GM21786 (cell line): Measurements from ENCODE around the gene CNGA3.

Source experiments
- ATAC-seq: cut with Tn5 transposase; IDR thresholded peaks from one replicate; pipeline ENCODE4 v1.9.1; 2021; ENCODE audit not compliant: unreplicated experiment

The CNGA3 gene

DNA sequence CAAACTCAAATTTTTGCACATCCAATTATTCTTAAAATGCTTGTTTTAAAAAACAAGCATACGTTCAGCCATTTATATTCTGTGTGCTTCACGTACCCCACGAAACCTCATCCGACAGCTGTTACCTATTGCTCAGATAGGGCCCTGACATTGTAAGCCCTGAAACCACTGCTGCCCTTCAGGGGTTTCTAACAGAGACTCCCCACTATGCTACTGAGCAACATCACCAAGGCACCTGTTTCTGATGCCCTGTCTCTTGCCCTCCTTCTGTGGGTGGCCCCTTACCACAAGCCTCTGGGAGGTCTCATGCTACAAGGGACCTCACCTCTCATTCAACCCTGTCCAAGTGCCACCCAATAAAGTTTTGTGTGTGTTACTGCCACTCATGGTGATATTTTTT, 18.5 kb upstream of the CNGA3 start:
- no peak for ATAC-seq

DNA sequence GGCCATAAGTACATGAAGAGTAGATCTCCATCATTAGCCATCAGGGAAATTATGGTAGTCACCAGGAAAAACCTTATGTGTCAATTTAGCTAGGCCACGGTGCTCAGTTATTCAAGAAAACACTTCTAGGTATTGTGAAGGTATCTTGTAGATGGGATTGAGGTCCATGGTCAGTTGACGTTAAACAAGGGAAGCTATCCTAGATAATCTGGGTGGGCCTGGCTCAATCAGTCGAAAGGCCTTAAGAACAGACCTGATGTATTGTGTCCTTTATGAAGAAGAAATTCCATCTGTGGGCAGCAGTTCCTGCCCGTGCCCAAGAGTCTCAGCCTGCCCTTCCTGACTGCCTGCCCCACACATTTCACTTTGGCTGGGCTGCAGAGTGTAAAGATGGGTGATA, 16.7 kb upstream of the CNGA3 start:
- no peak for ATAC-seq

DNA sequence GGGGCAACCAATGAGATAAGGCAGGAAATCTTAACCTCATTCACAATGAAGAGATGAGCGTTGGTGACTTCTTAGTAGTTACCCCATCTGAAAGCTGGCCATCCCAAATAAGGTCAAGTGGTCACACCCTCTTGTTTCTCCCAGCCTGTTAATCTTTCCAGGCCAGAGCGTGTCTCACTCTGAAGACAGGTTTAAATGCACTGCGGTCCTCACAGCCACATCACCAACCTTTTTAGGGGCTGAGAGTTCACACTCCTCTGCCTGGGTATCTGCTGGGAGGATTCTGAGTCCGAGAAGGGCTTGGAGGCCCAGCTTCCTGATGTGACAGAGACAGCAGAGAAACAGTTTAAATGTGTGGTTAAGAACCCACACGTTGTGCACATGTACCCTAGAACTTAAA, 13.3 kb upstream of the CNGA3 start:
- ATAC-seq: no peak

DNA sequence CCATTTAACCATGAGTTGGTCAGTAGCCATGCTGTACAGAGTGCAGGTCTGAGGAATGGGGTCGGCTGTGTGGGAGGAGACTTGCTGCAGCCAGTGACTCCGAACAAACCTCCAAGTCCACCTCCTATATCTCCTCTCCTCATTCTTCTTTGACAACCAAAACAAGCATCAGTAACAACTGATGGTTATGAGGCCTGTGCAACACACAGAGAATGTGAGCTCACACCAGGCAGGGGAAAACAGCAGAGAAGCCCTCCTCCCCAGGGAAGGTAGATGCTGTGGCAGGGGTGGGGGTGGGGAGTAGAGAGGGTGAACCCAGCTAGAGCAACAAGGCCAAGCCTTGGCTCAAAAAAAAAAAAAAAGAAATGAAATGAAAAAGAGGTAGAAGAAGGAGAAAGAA, 12.3 kb upstream of the CNGA3 start:
- ATAC-seq: no peak

DNA sequence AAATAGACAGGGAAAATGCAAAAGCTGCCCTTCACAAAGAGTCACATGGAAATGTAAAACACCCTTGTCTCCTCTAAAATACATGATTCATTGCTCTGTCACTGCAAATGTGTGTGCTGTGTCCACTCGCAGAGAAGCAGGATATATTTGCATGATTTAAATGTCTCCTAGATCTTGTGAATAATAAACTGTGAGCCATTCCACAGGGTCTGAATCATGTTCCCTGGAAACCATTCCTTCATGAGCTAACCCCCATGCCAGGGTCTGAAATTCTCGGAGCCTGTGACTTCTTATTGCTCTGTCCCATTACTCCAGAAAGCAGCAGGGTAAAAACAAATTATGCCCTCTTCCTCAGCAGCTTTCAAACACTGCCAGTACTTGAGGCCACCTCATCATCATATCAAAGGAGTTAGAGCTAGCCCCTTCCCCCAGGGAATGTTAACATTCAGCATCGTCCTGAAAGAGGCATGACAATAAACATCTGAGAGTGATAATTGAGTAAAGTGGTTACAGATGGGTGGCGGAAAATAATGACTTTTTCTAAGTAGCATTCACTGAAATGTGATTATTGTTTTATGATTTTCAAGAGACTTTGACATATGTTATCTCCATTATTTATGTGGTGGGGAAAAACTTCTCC, 11.7 kb upstream of the CNGA3 start:
- ATAC-seq: no peak

DNA sequence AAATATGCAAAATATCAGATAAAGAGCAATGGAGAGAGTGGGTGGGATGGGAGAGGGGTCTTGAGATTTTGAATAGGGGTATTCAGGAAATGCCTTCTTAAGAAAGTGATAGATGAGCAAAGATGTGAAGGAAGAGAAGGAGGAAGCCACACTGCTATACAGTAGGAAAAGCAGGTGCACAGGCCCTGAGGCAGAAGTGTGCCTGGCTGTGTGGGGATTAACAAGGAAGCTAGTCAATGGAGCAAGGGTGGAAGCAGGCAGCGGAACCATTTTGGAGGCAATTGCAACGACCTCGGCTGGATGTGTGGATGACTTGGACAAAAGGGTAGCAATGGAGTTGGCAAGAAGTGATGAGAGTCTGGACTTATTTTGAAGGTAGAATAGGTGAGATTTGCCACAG, 11.0 kb upstream of the CNGA3 start:
- no peak for ATAC-seq

DNA sequence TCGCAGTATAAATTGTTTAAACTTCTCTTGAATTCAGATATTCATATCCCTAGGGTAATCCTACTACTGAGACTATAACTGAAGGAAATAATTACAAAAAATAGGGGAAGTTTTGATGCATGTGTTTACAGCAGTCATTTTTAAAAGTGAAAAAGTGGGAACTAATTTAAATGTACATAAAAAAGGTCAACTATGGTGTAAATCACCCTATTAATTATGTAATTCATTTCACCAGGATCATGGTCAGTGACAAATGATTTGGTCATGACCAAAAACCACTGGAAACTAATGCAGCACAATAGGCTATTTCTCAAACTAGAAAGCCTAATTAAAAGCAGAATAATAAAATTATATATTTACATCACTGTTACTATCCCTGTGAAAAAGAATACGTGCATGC, 5.0 kb upstream of the CNGA3 start:
- no peak for ATAC-seq

DNA sequence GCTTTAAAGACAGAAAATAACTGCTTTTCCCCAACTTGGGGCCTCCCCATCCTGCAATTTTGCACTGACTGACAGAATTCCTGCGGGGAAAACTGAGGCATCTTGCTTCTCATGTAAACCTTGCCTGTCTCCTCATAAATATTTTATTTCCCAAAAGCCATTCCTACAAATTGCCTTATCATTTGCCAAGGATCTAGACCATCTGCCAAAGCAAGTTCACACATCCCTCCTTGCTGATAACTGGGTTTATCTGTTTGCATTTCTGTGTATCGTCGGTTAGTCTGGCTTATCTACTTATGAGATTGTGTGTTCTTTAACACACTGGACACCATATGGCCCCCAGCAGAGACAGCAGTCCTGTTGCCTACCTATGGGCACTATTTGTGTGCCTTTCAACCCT, 3.0 kb upstream of the CNGA3 start:
- no peak for ATAC-seq

DNA sequence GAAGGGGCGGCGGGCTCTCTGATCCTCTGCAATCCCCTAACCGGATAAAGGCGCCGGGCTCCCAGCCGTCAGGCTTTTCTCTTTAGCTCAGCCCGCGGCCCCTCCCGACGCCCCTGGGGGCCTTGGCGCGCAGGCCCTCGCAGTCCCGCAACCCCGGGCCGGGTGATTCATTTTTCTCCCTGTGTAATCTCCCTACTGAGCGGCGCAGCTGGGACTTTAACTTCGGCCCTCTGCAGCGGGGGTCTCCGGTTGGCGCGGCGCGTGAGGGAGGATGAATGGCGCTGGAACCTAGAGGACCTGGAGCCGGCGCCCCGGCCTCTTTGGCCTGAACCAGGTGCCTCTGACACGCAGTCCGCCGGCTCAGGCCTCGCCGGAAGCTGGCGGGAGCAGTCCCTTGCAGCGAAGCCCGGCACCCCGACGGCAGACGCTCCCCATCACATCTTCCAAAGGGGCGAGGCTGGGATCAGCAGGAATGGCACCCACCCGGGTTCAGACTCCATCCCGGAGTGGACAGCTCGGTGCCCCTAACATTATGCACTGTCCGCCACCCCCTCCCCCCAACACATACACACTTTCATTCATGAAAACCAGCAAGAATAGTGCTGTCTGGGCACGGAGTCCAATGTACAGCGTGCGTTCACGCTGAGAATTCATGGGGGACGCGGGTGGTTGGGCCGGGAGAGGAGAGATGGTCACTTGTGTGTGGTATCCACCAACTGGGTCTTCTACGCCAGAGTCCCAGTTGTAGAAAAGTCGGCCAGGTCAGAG, 1.2 kb downstream of the CNGA3 start:
- ATAC-seq: no peak

DNA sequence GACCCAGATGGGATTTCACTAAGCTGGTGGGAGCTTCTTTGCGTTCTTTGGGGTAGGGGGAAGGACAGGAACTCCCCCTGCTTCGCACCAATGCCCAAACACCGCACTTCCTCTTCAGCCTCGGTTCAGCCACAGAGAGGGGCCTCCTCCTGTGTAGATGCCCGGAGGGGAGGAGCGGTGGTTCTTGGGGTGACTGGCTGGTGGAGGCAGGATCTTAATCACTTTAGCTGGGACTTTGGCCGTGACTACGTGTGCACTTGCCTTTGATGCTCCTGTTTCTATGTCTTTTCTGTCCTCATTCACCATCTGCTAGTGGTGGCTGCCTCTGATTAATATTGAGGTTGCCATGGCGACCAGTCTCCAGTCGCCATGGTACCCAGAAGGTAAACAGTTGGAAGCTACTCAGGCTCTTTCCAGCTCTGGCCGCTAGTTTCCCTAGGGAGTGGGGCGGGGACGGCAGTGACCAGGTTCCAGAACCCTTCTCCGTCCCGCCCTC, 1.9 kb downstream of the CNGA3 start:
- no peak for ATAC-seq

DNA sequence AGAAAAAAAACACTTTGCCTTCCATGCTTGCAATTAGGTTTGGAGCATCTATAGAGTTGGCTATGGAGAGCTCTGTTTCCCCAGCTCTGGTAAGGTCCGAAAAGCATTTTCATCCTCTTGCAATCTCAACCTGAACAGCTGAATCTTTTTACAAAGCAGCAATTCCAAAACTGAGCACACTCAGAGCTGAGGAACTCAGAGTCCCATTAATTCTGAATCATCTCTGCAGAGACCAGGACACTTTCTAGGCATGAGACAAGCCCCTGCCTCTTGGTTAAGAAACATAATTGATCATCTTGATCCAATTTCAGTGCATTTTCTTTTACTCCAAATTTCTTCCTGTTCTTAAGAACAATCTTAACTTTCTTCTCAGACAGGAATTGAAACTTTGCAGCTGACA, 4.2 kb downstream of the CNGA3 start:
- ATAC-seq: no peak

DNA sequence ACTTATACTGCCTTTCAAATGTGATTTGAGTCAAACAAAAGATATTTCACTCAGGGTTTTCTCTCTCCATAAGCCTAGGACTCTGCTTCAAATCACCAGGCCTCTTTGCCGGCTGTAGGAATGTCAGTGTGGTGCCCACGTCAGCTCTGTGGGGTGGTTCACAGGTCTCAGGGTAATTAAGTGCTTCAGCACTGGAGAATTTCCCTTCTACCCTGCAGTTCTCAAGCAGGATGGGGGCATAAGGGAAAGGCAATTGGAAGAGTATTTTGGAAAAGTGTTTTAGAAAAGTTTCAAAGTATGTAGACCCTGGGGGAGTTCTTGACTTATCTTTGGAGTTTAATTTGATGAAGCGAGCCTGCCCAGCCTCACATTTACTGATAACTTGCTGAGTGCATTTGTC, 9.6 kb downstream of the CNGA3 start:
- no peak for ATAC-seq

DNA sequence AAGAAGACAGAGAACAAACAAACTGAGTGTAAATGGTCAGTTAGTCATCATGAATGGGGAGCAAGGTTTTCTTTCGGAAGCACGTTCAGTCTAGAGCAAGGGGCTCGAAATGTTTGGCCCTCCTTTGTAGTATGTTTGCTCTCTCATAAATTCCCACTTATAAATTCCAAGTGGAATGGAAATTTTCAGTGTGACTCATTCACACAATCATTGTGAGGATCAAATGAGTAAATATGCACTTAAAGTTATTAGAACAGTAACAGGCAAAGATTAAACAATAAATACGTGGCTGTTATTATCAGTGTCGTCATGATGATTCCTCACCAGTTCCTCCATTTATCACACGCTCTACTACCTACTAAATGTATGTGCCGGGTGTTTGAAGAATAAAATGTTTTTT, 10.5 kb downstream of the CNGA3 start:
- no peak for ATAC-seq

DNA sequence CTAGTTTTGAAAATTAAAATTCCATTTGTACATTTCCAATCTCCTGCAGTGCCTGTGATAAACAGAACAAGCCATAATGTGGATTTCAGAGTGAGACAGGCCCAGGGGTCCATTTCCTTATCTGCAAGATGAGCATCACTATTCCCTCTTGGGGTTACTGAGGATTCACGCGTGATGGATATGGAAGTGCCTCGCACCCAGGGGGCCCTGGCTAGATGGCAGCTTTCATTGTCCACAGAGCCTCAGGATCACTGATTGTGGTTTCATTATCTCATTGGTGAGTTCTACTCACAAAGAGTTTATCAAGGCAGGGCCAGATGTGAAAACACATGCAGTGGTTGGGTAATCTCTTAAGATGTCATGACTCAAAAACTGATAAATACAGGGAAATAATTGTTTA, 11.6 kb downstream of the CNGA3 start:
- ATAC-seq: no peak

DNA sequence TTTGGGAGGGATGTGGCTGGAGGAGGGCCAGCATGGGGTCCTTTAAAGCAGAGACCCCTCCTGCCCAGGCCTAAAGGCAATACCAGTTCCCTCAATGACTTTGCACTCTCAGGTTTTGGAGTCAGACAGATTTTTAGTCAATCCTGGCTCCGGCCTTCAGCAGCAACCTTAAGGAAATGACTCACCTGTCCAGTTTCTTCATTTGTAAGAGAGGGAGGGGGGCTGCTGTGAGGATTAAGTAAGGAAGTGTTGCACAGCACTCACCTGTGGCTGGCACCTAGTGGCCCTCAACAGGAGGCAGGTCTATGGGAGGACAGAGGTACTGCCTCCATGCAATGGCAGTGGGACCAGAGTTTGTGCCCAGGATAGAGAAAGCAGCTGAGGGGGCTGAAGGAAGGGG, 13.7 kb downstream of the CNGA3 start:
- ATAC-seq: no peak

DNA sequence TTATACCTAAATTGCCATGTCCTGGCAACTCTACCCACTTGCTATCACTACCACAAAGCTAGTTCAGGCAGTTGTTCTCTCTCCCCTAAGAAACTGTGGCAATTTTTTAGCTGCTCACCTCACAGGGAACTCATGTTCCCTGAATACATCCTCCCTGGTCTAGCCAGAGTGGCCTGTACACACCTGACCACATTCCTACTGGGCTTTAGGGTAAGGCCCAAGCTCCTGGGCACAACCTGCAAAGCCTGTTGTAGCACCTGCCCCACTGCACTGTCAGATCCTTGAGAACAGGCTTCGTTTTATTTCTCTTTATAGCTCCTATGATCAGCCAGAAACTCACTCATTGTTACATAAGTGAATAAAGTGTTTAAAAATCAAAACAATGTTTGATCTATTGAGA, 21.5 kb downstream of the CNGA3 start:
- no peak for ATAC-seq

DNA sequence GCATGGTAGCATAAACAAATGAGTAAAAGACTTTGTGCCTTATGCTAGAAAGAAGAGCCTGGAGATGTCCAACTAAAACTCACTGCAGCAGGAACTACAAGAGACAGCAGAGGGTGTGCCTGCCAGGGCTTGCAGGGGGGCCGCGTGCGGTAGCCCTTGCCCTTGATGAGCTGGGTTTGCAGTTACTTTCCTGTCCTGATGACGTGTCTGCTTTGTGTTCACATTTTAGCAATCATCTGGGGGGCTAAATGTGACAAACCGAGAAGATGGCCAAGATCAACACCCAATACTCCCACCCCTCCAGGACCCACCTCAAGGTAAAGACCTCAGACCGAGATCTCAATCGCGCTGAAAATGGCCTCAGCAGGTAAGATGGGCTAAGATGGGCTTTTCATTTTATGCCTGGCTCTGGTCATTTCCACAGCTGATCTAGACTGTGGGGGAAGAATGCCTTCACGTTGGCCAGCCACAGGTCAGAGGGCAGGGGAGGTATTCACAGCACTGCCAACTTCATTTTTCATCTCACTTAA, 23.5 kb downstream of the CNGA3 start:
- ATAC-seq: no peak

DNA sequence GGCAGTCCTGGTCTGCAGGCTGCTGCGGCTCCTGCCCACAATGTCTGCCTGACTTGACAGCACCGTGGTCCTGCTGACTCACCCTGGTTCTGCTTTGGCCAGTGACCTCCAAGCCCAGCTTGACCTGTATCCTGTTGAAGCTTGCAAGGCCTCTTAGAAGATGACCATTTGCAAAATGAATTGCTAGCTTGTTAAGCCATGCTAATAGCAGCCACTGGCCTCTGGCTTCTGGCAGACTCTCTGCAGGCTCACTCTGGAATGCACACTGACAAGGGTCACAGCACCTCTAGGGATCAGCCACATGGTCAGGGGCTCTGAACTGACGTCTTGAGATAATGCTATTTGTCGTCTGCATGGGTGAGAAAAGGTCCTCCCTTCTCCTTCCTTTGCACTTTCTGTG, 25.9 kb downstream of the CNGA3 start:
- ATAC-seq: no peak

DNA sequence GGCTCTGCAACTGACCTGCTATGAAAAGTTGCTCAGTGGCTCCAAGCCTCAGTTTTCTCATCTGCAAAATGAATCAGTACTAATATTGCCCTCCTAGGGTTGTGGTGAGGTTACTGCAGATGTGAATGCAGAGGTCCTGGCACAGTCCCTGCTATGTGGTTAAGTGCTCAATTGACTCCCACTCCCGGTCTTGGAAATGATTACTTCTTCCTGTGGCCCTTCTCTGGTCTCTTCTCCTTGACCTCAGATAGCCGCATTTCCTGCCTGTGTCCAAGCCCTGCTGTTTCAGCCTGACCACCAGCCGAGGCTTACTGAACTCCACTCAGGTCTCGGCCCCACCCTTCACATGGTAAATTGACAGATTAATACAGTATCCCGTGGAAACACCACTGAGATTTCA, 26.3 kb downstream of the CNGA3 start:
- ATAC-seq: no peak

DNA sequence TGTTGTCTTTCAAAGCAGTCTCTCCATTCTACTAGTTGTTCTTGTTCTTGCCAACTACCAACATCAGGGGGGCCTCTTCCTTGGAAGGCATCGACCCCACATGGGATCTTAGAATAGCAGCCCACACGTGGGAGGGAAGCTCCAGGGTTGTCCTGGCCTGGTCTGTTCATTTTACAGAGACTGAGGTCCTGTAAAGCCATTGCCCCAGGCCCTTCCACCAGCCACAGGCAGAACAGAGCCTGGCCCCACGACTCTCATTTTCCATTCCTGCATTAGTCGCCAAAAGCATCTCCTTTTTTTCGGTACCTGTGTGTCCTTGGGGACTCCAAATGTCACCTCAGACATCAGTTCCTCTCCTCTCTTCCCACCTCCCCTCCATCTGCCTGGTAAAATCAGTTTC, 28.0 kb downstream of the CNGA3 start:
- no peak for ATAC-seq

DNA sequence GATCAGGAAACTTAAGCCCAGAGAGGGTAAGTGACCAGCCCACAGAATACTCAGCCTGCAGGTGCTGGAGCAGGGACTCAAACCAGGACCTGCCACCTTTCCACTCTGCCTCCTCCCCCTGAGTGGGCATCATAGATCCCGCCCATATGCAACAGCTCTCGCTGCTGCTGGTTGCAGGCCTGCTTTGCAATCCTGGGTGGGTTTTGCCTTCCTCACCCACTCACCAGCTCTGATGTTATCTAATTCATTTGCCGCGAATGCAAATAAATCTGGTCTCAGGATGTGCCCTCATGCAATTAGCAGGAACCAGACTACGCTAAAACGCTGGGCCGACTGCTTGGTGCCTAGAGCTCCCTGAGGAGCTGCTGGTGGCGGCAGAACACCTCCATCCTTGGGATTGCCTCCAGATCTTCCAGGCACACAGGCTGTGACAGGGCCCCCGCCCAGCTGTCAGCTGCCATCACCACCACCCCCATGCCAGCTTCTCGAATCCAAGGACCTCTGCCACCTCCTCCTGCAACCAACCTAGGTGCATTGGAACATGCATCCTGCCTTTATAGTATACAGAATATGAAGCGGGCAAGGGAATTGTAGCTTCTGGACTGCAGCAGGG, 28.8 kb downstream of the CNGA3 start:
- no peak for ATAC-seq

DNA sequence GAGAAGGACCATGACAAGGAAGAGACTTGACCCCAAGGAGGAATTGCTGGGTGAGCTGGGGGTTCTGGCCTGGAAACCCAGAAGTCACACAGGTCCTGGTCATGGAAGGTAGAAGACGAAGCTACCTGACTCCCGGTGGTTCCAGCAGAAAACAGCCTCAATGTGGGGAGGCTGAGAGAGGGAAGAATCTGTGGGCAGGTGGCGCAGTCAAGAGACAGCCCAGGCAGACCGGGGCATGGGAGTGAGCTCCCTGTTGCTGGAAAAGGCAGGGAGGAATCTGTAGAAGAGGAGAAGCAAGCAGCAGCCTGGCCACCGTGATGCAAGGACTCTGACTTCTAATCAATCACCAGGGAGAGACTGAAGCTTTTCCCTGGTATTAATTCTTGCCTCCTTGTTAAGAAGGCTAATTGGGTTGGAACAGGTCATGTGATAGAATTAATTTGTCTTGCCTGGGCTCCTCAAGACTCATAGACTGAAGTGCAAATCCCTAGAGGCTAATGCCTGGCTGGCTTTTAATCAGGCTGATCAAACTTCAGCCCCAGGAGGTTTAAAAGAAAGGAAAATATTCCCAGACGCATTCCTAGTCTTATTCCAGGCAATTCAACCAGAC, 30.1 kb downstream of the CNGA3 start:
- no peak for ATAC-seq
